Body of pancreas (tissue), 4 donors: ENCODE results near the gene ARHGAP15. TPM values are rescaled to one million over a fixed set of nuclear protein-coding genes. Genes with fewer than 3 reads are reported as not detected.

Source experiments
- ATAC-seq: fragments of 150-250 bp; one replicate; pipeline ENCODE4 v1.9.1; 2016
- DNase-seq, 4 donors: peaks; one replicate each; pipeline ENCODE4 v3.0.0-alpha.2; 2019
- H3K27ac ChIP-seq, 4 donors: fragments of 200-600 bp; sonication (generic); 1 replicate in 3 of 4; 2 replicates in 1 of 4; pipeline versions ENCODE4 v1.5.1 to v1.6.1; 2016 to 2019; ENCODE audit warnings: mild to moderate bottlenecking in 1 of 4, mixed read lengths in 1 of 4, moderate library complexity in 1 of 4
- H3K27me3 ChIP-seq, 2 donors: fragments of 200-600 bp; sonication (generic); one replicate each; pipeline ENCODE4 v1.6.0; 2016; ENCODE audit warnings: mild to moderate bottlenecking in 1 of 2
- H3K36me3 ChIP-seq, 2 donors: fragments of 200-600 bp; sonication (generic); replicated peaks in 1 of 2; 2 replicates each; pipeline ENCODE4 v1.5.1; 2016; ENCODE audit warnings: low read depth in 2 of 2; ENCODE audit not compliant: insufficient read depth in 1 of 2
- H3K4me1 ChIP-seq: fragments of 200-600 bp; sonication (generic); one replicate; pipeline ENCODE4 v1.6.0; 2016
- H3K4me3 ChIP-seq, 2 donors: fragments of 200-600 bp; sonication (generic); 1 replicate in 1 of 2; 2 replicates in 1 of 2; pipeline ENCODE4 v1.5.1; 2016 to 2019
- H3K9me3 ChIP-seq, 3 donors: fragments of 200-600 bp; sonication (generic); 1 replicate in 2 of 3; 2 replicates in 1 of 3; pipeline ENCODE4 v1.5.1; 2016
- CTCF ChIP-seq, 7 experiments: fragments of 450-650 bp in 4 of 7; fragments of 200-600 bp in 3 of 7; sonication (generic) in 3 of 7; IDR thresholded peaks; one replicate each; pipeline ENCODE4 v1.5.1; 2016 to 2019; ENCODE audit warnings: antibody characterized with exemption in 7 of 7
- POLR2A ChIP-seq, 3 donors: fragments of 450-650 bp; IDR thresholded peaks; one replicate each; pipeline ENCODE4 v1.6.1; 2016; ENCODE audit warnings: antibody characterized with exemption in 3 of 3, mild to moderate bottlenecking in 2 of 3
- WGBS, 2 donors: methylation state at CpG; one replicate each; pipeline ENCODE4 v1.1.5; 2017; 5-methylcytosine and 5-hydroxymethylcytosine counted together
- intact Hi-C: fragments of 100-400 bp; cut with DNase I; formaldehyde crosslinking; loops from one replicate; pipeline ENCODE4 v1.15.1; 2023
- total RNA-seq, 2 donors: library from RNA; depleted of rRNA; stranded (reverse); fragments of >200 nt; gene quantifications; one replicate each; pipeline ENCODE4 v1.1.0, GENCODE V29; 2016

Gene ARHGAP15
- total RNA-seq, 2 donors from 2014 or later, result 1.3 TPM; not detected in 1

GRCh38 chr2:143231254-143231645, 102.0 kb downstream of the ARHGAP15 start:
- Histone ChIP-seq H3K9me3 (no peaks in the 10 kb centered on the region), H3K4me3 (no peak overlapping the region), H3K27ac (no peak overlapping the region), H3K27me3 (no peaks in the 10 kb centered on the region), H3K4me1 (no peaks in the 10 kb centered on the region), H3K36me3 (no peaks in the 10 kb centered on the region)
- WGBS, 2 donors, result 38 to 48% methylated on average over 1 of the region's 1 CpG
- intact Hi-C loops, result no loop called here
- ATAC-seq (no peak), DNase-seq (no peak)
- TF ChIP-seq CTCF (IDR thresholded peaks at IDR 0.05), result no peak
- no peak for TF ChIP-seq POLR2A (IDR thresholded peaks at IDR 0.05)

GRCh38 chr2:143237146-143237777, 108.0 kb downstream of the ARHGAP15 start:
- Histone ChIP-seq H3K4me3 (no peak overlapping the region), H3K4me1 (no peaks in the 10 kb centered on the region), H3K9me3 (no peaks in the 10 kb centered on the region), H3K27ac (no peak overlapping the region), H3K27me3 (no peaks in the 10 kb centered on the region), H3K36me3 (no peaks in the 10 kb centered on the region)
- TF ChIP-seq POLR2A (IDR thresholded peaks at IDR 0.05) (no peak), CTCF (IDR thresholded peaks at IDR 0.05) (no peak)
- DNase-seq (no peak), ATAC-seq (no peak)
- intact Hi-C loops, result no loop called here
- 59 to 64% methylated on average over 8 of the region's 8 CpGs for WGBS, 2 donors

- Histone ChIP-seq H3K27ac (no peak overlapping the region), H3K4me1 (no peaks in the 10 kb centered on the region), H3K4me3 (no peak overlapping the region), H3K27me3 (no peaks in the 10 kb centered on the region), H3K9me3 (no peaks in the 10 kb centered on the region), H3K36me3 (no peaks in the 10 kb centered on the region)
- TF ChIP-seq CTCF (IDR thresholded peaks at IDR 0.05) (no peak), POLR2A (IDR thresholded peaks at IDR 0.05) (no peak)
- intact Hi-C loops, result no loop called here
- DNase-seq (no peak), ATAC-seq (no peak)
- WGBS, 2 donors, result 65 to 71% methylated on average over 7 of the region's 7 CpGs
Measured at GRCh38 chr2:143241403-143242088, 112.3 kb downstream of the ARHGAP15 start.

GRCh38 chr2:143246246-143246645, 117.0 kb downstream of the ARHGAP15 start:
- Histone ChIP-seq H3K27ac (no peak overlapping the region), H3K4me3 (no peak overlapping the region), H3K27me3 (no peaks in the 10 kb centered on the region), H3K9me3 (no peaks in the 10 kb centered on the region), H3K4me1 (no peaks in the 10 kb centered on the region), H3K36me3 (no peaks in the 10 kb centered on the region)
- no peak for ATAC-seq
- no peak for DNase-seq
- TF ChIP-seq POLR2A (IDR thresholded peaks at IDR 0.05) (no peak), CTCF (IDR thresholded peaks at IDR 0.05) (no peak)
- 62 to 63% methylated on average over 2 of the region's 2 CpGs for WGBS, 2 donors
- intact Hi-C loops, result no loop called here
